WERI-Rb-1 (cell line): ENCODE data around the gene PSMC2.

Experiments used
- DNase-seq: peaks from one replicate; pipeline ENCODE4 v3.0.0-alpha.2; 2020
- H3K27ac ChIP-seq: fragments of 250-450 bp; sonication (Bioruptor Pico); 2 replicates; pipeline ENCODE4 v1.5.1; 2020; ENCODE audit warnings: mild to moderate bottlenecking, moderate library complexity
- H3K27me3 ChIP-seq: fragments of 250-450 bp; sonication (Bioruptor Pico); 2 replicates; pipeline ENCODE4 v1.5.1; 2021; ENCODE audit warnings: mild to moderate bottlenecking, low read depth, moderate library complexity; ENCODE audit not compliant: insufficient read depth, severe bottlenecking
- H3K36me3 ChIP-seq: fragments of 250-450 bp; sonication (Bioruptor Pico); 2 replicates; pipeline ENCODE4 v1.5.1; 2020; ENCODE audit warnings: mild to moderate bottlenecking, moderate library complexity
- H3K4me3 ChIP-seq: 2 replicates; pipeline ENCODE4 v1.5.1; 2011; ENCODE audit warnings: low read depth, mild to moderate bottlenecking, control low read depth, low read length
- H3K9me3 ChIP-seq: fragments of 250-450 bp; sonication (Bioruptor Pico); 2 replicates; pipeline ENCODE4 v1.5.1; 2021; ENCODE audit warnings: mild to moderate bottlenecking, moderate library complexity; ENCODE audit not compliant: severe bottlenecking
- CTCF ChIP-seq: IDR thresholded peaks from 2 replicates; pipeline ENCODE4 v1.5.1; 2011; ENCODE audit warnings: low read depth, mild to moderate bottlenecking, control low read depth, inconsistent platforms, low read length

Gene PSMC2

GRCh38 chr7:103348452-103348851, 1.0 kb downstream of the PSMC2 start:
- Histone ChIP-seq H3K27ac (no peak overlapping the region; the same call in 1 of the 2 replicates), H3K36me3 (peaks cover 24% of the 10 kb centered on the region), H3K9me3 (no peaks in the 10 kb centered on the region), H3K4me3 (peak overlapping the region; percentile 89), H3K27me3 (no peaks in the 10 kb centered on the region)
- no peak for TF ChIP-seq CTCF
- no peak for DNase-seq

GRCh38 chr7:103348959-103349358, 1.5 kb downstream of the PSMC2 start:
- H3K4me3 ChIP-seq = no peak overlapping the region
- DNase-seq = no peak
- no peaks in the 10 kb centered on the region for H3K9me3 ChIP-seq
- H3K27me3 ChIP-seq = no peaks in the 10 kb centered on the region
- TF ChIP-seq CTCF = no peak
- H3K27ac ChIP-seq = no peak overlapping the region
- peaks cover 24% of the 10 kb centered on the region for H3K36me3 ChIP-seq

GRCh38 chr7:103349805-103350204, 2.4 kb downstream of the PSMC2 start:
- no peaks in the 10 kb centered on the region for H3K9me3 ChIP-seq
- no peak overlapping the region for H3K27ac ChIP-seq
- no peaks in the 10 kb centered on the region for H3K27me3 ChIP-seq
- DNase-seq = no peak
- TF ChIP-seq CTCF = no peak
- H3K36me3 ChIP-seq = peaks cover 31% of the 10 kb centered on the region
- H3K4me3 ChIP-seq = no peak overlapping the region

GRCh38 chr7:103369432-103369831, 22.0 kb downstream of the PSMC2 start:
- H3K9me3 ChIP-seq = no peaks in the 10 kb centered on the region
- no peaks in the 10 kb centered on the region for H3K27me3 ChIP-seq
- no peak overlapping the region for H3K4me3 ChIP-seq
- no peak for DNase-seq
- TF ChIP-seq CTCF = no peak
- H3K27ac ChIP-seq = no peak overlapping the region
- peaks cover 43% of the 10 kb centered on the region for H3K36me3 ChIP-seq

GRCh38 chr7:103373866-103374643, 26.6 kb downstream of the PSMC2 start:
- no peak overlapping the region for H3K27ac ChIP-seq
- no peak for DNase-seq
- TF ChIP-seq CTCF = no peak
- no peaks in the 10 kb centered on the region for H3K9me3 ChIP-seq
- H3K27me3 ChIP-seq = no peaks in the 10 kb centered on the region
- no peak overlapping the region for H3K4me3 ChIP-seq
- H3K36me3 ChIP-seq = peaks cover 4% of the 10 kb centered on the region
